ENCODE measurements around the gene MLYCD. TPM values are rescaled to one million over a fixed set of nuclear protein-coding genes. Genes with fewer than 3 reads are reported as not detected.

MLYCD gene
- total and polyA plus RNA-seq, 2 experiments from 2014 or later = 9.3 to 10.6 TPM

DNA sequence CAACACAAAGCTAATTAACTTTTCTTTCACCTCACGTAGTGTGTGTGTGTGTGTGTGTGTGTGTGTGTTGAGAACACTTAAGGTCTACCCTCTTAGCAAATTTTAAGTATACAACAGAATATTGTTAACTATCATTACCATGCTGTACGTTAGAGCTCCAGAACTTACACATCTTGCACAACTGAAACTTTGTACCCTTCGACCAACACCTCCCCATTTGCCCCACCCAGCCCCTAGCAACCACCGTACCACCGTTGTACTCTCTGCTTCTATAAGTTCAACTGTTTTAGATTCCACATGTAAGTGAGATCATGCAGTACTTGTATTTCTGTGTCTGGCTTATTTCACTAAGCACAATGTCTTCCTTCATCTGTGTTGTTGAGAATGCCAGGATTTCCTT lies 28.1 kb upstream of the MLYCD start:
- TF ChIP-seq, protein P1, sequence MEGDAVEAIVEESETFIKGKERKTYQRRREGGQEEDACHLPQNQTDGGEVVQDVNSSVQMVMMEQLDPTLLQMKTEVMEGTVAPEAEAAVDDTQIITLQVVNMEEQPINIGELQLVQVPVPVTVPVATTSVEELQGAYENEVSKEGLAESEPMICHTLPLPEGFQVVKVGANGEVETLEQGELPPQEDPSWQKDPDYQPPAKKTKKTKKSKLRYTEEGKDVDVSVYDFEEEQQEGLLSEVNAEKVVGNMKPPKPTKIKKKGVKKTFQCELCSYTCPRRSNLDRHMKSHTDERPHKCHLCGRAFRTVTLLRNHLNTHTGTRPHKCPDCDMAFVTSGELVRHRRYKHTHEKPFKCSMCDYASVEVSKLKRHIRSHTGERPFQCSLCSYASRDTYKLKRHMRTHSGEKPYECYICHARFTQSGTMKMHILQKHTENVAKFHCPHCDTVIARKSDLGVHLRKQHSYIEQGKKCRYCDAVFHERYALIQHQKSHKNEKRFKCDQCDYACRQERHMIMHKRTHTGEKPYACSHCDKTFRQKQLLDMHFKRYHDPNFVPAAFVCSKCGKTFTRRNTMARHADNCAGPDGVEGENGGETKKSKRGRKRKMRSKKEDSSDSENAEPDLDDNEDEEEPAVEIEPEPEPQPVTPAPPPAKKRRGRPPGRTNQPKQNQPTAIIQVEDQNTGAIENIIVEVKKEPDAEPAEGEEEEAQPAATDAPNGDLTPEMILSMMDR (IDR thresholded peaks at IDR 0.05; ENCODE audit: low read depth, low read length) = no peak
- no peak overlapping the region for H3K4me3 ChIP-seq
- H3K4me1 ChIP-seq (ENCODE audit: low read depth) = no peaks in the 10 kb centered on the region
- no peak overlapping the region for H3K27ac ChIP-seq
- H3K9me3 ChIP-seq (ENCODE audit: low read depth) = no peaks in the 10 kb centered on the region
- DNase-seq (ENCODE audit: low read depth in 1 of 2, low spot score in 1 of 2) = no peak
- peaks cover 6% of the 10 kb centered on the region for H3K27me3 ChIP-seq
- no peaks in the 10 kb centered on the region for H3K36me3 ChIP-seq

DNA sequence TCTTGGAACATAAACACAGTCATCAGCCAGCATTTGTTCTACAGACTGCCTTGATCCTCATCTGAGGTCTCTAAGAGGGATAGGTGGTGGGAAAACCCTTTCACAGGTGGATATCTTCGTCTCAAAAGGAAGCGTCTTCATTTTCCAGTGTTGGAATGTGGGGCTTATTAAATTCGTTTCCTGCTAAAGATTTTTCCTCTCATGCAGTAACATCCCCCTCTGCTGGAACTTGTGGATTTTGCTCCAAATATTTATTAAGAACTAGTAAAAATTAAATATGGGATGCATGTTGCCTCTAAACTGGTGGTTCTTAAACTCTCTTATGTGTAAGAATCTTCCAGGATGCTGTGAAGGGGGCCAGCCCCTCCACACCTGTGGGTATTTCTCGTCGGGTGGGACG lies 20.1 kb upstream of the MLYCD start:
- Histone ChIP-seq H3K9me3 (ENCODE audit: low read depth) (no peaks in the 10 kb centered on the region), H3K4me1 (ENCODE audit: low read depth) (peaks cover 24% of the 10 kb centered on the region), H3K27me3 (peaks cover 7% of the 10 kb centered on the region), H3K4me3 (no peak overlapping the region), H3K27ac (no peak overlapping the region), H3K36me3 (no peaks in the 10 kb centered on the region)
- TF ChIP-seq, protein P1 (IDR thresholded peaks at IDR 0.05; ENCODE audit: low read depth, low read length) = peak; percentile 57
- DNase-seq (ENCODE audit: low read depth in 1 of 2, low spot score in 1 of 2) = peak; percentile 48 to 73

DNA sequence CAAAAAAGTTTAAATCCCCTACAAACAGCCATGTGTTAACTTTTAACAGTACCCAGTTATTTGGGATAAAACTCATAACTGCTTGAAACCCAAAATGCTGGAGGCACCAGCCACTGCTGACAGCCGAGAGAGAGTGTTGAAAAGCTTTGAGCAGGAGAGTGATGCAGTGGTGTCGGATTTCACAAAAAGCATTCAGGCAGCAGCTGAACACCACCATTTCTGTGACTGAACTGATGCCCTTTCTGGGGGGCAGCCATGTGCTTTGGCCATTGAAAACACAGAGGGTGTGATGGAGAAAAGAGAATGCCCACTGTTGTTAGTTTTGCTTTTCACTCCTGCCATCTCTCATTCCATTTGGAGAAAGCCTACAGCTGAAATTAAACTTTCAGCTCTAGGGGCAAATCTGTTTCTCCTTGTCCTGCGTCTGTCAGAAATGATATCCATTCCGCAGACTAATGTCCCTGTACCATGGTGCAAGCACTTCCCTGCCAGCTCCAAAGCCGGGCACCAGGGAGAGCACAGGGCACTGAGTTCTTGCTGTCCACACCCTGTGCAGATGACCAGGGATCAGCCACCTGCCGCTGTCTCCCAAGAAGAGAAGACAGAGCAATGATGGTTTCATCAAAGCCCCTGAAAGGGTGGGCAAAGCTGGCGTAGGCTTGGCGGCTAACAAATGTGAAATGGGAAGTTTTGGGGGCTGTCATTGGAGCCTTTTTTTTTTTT lies 16.6 kb upstream of the MLYCD start:
- Histone ChIP-seq H3K27ac (peak overlapping the region; percentile 0), H3K9me3 (ENCODE audit: low read depth) (no peaks in the 10 kb centered on the region), H3K36me3 (no peaks in the 10 kb centered on the region), H3K4me1 (ENCODE audit: low read depth) (peaks cover 37% of the 10 kb centered on the region), H3K4me3 (no peak overlapping the region), H3K27me3 (no peaks in the 10 kb centered on the region)
- TF ChIP-seq, protein P1 (IDR thresholded peaks at IDR 0.05; ENCODE audit: low read depth, low read length) = no peak
- DNase-seq (ENCODE audit: low read depth in 1 of 2, low spot score in 1 of 2) = peak in 1 of 2 donors; percentile 86

DNA sequence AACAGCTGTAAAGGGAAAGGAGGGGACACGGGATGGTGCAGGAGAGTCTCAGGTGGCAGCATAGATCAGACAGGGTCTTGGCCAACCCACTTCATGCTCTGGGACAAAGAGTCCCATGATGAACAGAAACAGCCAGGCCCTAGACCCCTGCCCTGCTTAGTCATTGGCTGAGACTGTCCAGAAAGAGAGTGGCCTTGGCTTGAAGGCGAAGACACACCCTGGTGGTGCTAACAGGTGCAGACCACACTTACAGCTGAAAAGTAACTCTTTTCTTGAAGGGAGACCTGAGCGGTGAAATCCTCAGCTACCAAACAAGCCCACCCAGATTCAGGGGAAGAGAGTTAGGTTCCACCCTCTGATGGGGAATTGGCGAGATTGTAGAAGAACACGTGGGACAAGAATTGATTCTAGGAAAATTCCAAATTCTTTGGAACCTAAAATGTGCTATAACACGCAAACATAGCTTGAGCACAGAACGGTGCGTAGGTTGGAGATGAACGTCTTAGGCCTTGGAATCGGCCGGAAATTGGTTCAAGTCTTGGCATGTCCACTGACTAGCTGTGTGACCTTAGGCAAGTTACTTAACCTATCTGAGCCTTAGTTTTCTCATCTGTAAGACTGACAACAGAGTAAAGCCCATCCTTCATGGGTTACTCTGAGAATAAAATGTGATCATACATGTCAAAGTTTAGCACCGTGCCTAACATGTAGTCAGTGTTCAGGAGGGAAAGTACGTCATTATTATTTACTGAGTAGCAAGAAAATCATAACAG lies 12.5 kb upstream of the MLYCD start:
- Histone ChIP-seq H3K27ac (no peak overlapping the region), H3K36me3 (no peaks in the 10 kb centered on the region), H3K4me3 (no peak overlapping the region), H3K9me3 (ENCODE audit: low read depth) (no peaks in the 10 kb centered on the region), H3K4me1 (ENCODE audit: low read depth) (peaks cover 38% of the 10 kb centered on the region), H3K27me3 (no peaks in the 10 kb centered on the region)
- TF ChIP-seq, protein P1 (IDR thresholded peaks at IDR 0.05; ENCODE audit: low read depth, low read length) = no peak
- DNase-seq (ENCODE audit: low read depth in 1 of 2, low spot score in 1 of 2) = no peak

DNA sequence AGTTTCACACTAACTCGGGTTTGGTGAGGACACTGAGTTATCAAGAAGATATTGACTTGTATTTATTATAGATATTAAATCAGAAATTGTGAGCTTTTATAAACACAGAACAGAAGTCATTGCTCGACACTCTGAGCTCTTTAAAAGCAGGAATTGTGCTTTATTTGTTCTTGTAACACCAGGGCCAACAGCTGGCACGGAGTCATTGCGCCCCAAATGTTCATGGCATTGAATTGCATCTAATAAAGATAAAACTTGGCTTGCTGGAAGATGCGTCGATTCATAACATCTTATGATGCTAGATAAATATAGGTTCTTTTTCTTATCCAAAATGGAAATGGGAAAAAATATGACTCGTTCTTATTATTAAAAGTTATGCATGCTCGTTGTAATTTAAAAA lies 11.8 kb upstream of the MLYCD start:
- DNase-seq (ENCODE audit: low read depth in 1 of 2, low spot score in 1 of 2) = peak in 1 of 2 donors; percentile 32
- Histone ChIP-seq H3K36me3 (no peaks in the 10 kb centered on the region), H3K27me3 (no peaks in the 10 kb centered on the region), H3K4me1 (ENCODE audit: low read depth) (peaks cover 38% of the 10 kb centered on the region), H3K4me3 (no peak overlapping the region), H3K9me3 (ENCODE audit: low read depth) (no peaks in the 10 kb centered on the region), H3K27ac (no peak overlapping the region)
- TF ChIP-seq, protein P1 (IDR thresholded peaks at IDR 0.05; ENCODE audit: low read depth, low read length) = peak; percentile 41
